ENCODE results near the gene CACNA2D2.

CACNA2D2 gene

DNA sequence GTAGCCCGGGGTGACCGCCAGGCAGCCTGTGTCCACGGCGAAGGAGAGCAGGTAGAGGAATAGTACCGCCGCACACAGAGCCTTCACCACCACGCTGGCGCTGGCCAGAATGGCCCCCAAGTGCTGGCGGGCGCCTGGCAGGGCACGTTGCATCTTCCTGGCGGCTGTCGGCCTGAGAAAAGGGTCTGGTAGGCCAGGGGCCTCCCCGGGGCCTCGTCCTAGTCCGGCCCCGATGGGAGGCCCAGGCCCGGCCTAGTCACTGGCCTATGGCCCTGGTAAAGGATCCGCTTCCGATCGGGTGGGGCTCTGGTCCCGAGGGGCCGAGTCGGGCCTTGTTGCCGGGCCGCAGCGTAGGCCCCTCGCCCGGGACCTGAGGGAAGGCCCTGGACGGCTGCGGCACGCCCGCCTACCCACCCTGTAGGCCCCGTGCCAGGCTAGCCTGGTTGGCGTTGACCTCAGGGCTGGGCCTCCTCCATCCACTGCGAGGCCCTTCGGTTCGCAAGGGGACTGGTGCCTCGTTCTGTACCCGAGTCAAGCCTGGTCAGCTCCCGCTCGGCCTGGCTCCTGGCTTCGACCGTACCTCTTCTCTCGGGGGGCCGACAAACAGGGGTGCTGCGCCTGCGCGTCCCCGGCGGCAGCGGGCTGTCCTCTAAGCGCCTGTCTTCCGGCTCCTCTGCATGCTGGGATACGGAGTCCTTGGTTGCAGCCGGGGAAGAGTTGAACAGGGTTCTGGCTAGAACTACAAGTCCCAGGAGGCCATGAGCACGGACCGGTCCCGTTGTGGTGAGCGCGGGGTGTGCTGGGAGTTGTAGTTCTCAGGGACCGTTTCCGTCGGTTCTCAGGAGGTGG lies 144.3 kb downstream of the CACNA2D2 start, which contains the start of gene TMEM115:
Gene TMEM115 (minus strand): TSS at position 611 of the 849 bp plus-strand sequence. CDS start 458 bp downstream, at position 153.
- peak; percentile 87 for DNase-seq

DNA sequence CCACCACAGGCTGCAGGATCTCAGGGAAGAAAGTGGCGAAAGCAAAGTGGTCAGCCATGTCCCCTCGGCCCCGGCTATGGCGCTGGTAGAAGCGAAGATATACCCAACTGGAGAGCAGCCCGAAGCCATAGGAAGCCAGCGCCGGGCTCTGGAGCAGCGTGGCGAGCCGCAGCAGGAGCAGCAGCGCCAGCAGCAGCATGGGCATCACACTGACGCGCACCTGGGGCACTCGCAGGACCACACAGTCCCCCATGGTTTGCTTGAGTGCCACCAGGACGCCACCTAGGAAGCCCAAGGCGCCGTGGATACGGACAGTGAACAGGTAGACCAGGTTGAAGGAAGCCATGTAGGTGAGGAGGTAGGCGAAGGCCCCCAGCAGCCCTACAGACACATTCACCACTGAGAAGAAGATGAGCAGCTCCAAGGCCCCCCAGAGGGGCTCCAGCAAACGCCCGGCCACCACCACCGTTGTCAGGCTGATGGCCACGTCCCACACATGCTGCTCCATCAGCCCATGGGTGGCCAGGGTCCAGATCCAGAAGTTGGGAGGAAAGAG lies 145.0 kb downstream of the CACNA2D2 start:
- DNase-seq = no peak

DNA sequence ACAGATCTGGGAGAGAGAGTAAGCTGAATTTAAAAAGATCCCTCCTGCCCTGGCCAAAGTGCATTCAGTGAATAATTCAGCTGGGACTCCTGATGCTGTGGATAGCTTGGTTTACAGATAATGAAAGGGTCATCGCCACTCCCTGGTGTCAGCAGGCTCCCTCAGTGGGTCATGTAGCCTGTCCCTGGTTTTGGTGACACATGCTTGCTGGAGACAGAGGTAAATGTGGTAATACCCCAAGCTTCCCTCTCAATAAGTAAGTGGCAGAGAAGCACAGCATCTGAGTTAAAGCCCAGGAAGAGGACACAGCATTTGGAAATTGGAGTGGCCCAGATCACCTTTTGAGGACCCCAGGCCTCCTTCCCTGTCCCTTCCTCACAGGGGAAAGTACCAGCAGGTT lies 146.0 kb downstream of the CACNA2D2 start:
- no peak for DNase-seq

GRCh38 chr3:50356553-50356952 lies 146.9 kb downstream of the CACNA2D2 start:
- no peak for DNase-seq

DNA sequence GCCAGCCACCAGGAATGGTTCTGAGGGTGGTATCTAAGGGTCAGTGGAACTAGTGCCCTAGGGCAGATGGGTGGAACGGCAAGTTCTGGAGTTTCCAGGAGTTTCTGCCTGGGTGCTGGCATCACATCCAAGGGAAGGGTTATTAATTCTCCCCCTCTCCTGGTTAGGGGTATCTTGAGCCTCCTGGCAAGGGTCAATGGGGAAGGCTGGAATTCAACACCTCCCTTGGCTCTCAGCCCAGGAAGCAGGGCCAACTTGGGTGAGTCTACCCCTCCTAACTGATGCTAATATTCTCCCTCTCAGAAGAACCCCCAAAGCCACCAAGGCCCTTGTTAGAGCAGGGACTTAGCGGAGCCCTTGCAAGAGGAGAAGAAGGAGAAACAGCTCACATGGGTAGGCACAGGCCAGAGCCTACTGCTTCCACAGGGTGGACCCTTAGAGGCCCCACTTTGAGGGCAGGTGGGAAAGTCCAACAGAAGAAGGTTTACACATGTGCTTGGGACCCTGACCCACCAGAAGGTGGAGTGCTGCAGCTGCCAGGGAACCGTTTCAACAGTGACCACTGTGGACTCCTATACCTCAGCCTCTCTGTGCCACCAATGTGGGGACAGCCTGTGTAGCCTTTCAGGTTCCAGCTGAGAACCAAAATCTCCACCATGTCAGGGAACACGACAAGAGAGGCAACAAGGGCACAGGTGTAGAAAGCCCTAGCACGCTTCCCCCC lies 147.4 kb downstream of the CACNA2D2 start:
- no peak for DNase-seq

DNA sequence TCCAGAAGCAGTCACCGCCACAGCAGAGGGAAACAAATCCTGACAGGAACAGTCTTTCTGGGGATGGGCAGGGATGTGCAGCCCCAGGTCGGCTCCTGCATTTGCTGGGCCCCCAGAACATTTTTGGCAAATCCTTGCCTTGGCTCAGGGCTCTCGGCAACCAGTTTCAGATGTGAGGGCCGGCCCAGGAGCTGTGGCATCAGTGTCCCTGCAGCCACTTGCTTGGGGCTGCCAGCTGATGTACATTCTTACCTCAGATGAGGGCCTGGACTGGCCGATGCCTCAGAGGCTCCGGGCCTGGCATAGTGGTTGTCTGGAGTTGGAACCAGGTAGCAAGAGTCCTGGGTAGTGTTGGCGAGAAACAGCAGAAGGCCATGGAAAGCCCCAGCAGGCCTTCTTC lies 148.6 kb downstream of the CACNA2D2 start:
- no peak for DNase-seq

DNA sequence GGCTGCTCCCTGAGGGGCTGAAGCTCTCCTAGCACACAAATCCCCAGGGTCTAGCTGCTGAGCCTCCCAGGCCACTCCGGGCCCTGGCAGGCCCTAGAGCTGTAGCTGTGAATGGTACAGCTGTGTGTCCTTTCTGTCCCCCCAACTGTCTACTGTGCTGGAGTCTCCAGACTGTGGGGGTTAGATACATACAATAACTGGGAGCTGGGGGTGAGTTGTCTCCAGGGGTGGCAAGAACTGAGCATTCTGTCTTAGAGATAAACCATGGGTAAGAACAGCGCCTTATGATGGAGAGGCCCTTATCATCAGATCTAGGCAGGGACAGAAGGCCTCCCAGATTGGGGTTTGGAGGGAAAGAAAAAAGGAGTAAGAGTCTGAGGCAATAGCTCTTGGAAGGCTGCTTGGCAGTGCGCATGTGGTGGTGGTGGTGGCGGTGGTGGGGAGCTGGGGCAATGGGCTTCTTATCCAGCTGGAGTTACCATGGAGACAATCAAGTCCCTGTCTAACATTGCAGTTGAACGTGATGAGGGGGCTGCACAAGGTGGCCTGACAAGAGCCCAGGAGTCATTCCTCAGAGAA lies 149.2 kb downstream of the CACNA2D2 start:
- no peak for DNase-seq

GRCh38 chr3:50353245-50354004 lies 150.0 kb downstream of the CACNA2D2 start:
- DNase-seq = no peak

DNA sequence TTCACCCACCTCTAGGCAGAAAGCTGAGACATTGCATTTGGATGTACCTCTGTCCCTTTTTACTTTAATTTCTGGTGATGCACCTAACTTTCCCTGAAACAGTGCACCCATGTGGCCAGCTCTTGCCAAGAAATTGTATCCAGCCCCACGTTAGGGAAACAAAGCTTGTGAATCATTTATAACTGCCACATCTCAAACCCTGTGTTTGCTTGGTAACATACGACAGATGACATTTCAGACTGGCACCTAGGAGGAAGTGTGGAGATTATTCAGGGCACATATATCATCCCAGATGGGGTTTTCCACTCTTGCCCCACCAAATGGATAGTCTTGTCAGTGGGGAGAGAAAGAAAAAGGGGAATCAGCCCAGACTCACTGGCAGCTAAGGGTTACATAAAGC lies 150.7 kb downstream of the CACNA2D2 start:
- no peak for DNase-seq

GRCh38 chr3:50351323-50351697 lies 152.1 kb downstream of the CACNA2D2 start:
- DNase-seq = no peak

GRCh38 chr3:50350527-50351322 lies 152.7 kb downstream of the CACNA2D2 start, which contains the start of the genes CYB561D2 and NPRL2:
TSS of gene CYB561D2 (plus strand) at chr3:50350862. CDS start at chr3:50351434, 572 bp downstream.
TSS of gene NPRL2 (minus strand) at chr3:50350775. CDS start at chr3:50350652, 123 bp downstream.
- peak; percentile 97 to 99 for DNase-seq

- DNase-seq = no peak
Observed at GRCh38 chr3:50350213-50350526, 153.3 kb downstream of the CACNA2D2 start.

DNA sequence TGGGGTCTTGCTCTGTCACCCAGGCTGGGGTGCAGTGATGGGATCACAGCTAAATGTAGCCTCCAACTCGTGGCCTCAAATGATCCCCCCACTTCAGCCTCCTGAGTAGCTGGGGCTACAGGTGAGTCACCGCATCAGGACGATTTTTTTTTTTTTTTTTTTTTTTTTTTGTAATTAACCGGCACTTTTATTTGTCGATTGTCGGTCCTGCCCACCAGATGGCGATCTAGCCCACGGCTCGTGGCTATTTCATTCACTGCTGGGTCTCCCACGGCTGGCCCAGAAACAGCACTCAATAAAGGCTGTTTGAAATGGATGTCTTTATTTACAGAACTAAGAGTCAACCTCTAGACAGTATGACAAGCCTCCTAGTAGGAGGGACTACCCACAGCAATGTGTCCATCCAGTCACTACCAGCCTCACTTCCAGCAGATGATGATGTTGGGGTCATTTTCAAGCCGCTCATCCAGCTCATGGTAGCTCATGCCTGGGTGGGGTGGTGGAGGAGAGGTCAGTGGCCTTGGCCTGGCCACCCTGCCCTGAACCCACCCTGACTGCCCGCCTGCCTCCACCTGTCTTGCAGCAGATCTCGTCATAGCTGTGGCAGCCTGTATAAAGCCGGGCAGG lies 156.1 kb downstream of the CACNA2D2 start:
- DNase-seq = peak; percentile 61 to 64

DNA sequence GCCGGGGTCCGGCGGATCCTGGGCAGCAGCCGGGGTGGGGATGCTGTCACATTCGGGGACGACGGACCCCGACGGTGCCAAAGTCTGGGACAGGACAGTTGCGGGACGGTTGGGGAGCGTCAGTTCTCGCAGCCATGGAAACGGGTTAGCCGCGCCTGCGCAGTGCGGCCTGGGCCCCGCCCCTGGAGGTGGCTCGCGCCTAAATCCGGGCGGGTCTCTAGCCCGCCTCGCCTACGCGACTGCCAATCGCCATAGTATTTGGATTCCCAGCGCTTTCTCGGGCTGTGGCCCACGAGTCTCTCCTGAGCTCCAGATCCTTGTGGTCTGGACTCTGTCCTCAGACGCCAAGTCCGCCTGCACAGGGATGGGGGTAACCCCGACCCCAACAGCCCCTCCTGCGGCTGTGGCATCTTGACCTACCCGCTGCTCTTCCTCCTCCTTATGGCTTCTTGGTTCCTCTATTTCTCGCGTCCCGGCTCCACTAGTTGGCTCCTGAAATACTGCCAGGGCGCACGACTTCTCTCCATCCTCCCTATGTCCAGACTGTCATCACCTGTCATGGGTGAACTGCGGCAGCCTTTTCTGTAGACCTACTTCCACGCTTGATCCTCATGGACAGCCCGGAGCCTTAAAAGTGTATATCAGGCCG lies 157.7 kb downstream of the CACNA2D2 start, which contains the start of gene ZMYND10:
Gene ZMYND10 (minus strand): TSS at position 147 of the 649 bp plus-strand sequence. CDS start 153 bp downstream, outside the sequence.
- DNase-seq = peak; percentile 77 to 78

GRCh38 chr3:50345008-50345407 lies 158.4 kb downstream of the CACNA2D2 start:
- no peak for DNase-seq

- DNase-seq = no peak
Observed at GRCh38 chr3:50342813-50343633, 160.4 kb downstream of the CACNA2D2 start.

DNA sequence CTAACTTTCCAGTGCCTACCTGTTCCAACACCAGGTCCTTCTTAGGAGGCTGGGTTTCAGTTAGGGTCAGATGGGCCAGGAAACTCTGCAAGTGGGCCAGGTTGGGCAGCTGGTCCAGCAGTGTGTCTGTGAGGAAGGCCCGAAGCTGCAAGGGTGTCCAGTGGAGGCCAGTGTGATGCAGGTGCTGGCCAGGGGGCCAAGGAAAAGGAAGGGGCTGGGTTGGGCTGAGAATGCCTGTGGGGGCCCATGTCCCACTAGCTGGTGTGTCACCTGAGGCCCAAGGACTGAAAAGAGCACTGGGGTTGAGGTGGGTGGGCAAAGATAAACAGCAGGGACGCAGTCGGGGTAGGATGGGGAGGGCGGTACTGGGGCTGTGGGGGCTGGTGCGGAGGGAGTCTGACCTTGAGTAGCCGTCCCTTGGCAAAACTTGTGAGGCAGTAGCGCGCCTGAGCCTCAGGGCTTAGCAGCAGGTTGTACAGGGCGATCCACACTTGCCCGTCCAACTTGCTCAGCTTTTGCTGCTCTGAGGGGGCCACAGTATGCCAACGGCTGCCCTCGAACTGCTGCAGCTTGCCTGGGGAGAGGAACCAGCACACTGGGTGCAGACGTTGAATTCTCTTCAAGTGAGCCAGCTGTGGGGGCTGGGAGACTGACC lies 161.3 kb downstream of the CACNA2D2 start:
- DNase-seq = no peak

- DNase-seq = no peak
Observed at GRCh38 chr3:50341537-50341936, 161.9 kb downstream of the CACNA2D2 start.
